GM19468 (cell line): ENCODE results near the gene SPI1.
"Not testable (repeated sequence)": the region's sequence is repeated elsewhere in the genome, so short reads cannot be mapped to it uniquely, and the experiment has no call there.

Experiments
- ATAC-seq: cut with Tn5 transposase; IDR thresholded peaks from one replicate; pipeline ENCODE4 v1.9.1; 2021; ENCODE audit warnings: mild to moderate bottlenecking, moderate library complexity, moderate number of reproducible peaks; ENCODE audit not compliant: unreplicated experiment; ENCODE audit errors: extremely low read depth

Gene SPI1

DNA sequence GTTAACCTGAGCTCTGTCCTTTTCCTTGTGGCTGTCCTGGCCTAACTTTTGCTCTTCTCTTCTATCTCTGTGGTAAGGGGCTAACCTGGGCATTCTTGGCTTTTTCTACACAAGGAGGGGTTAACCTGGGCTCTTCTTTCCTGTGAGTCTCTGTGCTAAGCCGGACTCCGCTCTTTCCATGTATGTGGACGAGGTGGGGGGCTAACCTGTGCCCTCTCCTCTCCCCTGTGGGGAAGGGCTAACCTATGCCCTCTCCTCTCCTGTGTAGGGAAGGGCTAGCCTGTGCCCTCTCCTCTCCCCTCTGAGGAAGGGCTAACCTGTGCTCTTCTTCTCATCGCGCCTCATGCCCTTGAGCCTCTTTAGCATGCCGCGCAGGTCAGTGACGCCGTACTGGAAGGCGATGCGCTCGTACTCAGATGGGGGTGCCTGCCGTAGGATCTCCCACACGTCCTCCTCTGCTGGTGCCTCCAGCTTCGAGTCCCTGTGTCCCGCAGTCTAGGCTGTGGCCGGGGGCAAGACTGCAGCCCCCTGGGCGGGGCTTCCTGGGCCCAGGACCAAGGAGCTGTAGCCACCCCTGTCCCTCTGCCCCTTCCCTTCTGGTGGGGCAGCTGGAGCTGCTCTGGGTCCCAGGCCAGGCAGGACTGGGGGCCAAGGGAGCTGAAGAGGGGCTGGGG, 32.3 kb downstream of the SPI1 start:
- ATAC-seq: no peak

DNA sequence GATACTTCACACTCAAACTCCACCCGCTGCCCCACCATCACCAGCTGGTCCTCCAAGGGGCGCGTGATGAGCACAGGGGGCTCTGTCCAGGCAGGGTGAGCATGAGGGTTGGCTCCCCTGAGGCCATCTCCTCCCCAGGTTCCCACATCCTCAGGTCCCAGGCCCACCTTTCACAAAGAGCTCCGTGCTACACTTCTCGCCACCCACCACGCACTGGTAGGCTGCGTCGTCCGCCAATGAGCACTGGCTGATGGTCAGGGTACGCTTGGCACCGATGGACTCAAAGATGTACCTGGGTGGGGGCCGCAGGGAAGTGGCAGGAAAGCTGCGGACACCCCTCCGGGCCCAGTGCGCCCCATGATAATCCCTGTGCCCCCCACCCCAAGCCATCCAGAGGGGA, 35.5 kb downstream of the SPI1 start:
- no peak for ATAC-seq

- ATAC-seq: no peak
Observed at GRCh38 chr11:47342036-47342803, 36.1 kb downstream of the SPI1 start.

DNA sequence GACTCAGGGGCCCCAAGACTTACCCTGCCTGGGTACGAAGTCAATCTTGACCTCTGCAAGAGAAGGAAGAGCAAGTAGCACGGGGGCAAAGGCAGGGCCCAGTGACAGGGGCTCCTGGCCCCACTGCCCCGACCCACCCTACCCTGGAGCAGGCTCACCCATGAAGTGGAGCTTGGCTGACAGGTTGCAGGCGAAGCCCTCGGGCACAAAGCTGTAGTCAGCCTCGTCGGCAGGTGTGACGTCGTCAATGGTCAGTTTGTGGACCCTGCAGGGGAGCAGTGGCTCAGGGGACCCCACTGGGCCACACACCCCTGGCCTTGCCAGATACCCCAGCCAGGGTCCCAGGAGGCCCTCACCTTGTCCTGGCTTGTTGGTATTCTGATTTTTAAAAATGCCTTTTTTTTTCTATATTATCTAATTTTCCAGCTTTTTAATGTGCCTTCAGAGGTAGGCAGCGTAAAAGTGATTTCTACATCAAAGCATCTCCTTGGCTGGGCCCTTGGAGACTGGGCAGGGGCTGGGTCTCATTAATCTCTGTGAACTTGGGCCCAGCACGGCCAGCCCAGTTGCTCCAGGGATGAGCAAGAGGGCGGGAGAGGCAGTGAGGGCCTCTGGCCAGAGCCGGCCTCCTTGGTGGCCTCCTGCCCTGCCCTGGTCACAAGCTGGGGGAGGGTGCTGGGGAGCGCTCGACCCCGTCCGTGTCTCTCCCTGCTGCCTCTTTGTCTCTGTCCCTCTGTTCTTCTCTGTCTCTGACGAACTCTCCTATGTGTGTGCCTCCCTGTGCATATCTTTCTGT, 37.2 kb downstream of the SPI1 start:
- no peak for ATAC-seq

DNA sequence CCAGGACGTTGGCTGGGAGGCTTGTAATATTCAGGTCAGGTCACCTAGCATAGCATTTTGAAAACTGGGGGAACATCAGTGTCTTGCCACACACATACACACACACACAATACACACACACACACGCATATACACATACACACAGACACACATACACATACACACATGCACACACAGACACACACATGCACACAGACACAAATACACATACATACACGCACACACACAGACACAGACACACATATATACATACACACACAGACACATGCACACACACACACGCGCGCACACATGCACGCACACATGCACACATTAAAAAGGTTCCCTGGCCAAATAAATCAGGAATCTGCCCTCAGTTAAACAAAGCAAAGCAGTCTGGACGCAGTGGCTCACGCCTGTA, 38.3 kb downstream of the SPI1 start:
- ATAC-seq: no peak

DNA sequence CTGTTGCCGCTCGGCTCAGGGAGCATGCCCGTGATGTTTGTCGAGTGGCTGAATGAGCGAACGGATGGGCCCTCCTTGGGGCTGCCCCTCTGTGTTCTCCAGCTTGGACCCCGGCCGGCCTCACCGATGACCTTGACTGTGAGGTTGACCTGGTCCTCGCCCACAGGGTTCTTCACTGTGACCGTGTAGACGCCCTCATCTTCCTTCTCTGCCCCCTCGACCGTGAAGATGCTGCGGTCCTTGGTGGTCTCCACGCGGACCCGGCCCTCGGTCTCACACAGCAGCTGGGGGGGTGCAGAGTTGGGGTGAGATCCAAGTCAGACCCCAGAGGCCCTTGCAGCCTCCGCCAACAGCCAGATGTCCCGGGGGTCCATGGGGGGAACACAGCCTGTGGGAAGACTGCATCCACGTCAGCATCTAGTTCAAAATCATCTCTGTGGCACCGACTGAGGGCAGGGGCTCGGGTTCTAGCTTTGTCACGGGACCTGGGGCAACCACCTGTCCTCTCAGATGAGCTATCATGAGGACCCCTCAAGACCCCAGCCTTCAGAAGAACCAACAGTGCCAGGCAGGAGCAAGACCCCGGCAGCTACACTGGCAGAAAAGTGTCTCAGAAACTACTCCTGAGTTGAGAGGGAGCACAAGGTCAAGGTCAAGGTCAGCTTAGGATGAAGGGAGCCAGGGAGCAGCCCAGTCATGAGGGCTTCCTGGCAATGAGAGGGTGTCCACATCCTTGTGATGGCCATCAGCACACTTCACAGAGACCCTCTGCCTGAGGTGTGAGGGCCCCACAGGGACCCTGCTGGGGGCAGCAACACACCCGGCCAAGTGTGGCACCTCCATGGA, 39.7 kb downstream of the SPI1 start:
- ATAC-seq: no peak

- ATAC-seq: no peak
Observed at GRCh38 chr11:47337229-47337924, 41.0 kb downstream of the SPI1 start.

- no peak for ATAC-seq
Observed at GRCh38 chr11:47336595-47336994, 41.8 kb downstream of the SPI1 start.

DNA sequence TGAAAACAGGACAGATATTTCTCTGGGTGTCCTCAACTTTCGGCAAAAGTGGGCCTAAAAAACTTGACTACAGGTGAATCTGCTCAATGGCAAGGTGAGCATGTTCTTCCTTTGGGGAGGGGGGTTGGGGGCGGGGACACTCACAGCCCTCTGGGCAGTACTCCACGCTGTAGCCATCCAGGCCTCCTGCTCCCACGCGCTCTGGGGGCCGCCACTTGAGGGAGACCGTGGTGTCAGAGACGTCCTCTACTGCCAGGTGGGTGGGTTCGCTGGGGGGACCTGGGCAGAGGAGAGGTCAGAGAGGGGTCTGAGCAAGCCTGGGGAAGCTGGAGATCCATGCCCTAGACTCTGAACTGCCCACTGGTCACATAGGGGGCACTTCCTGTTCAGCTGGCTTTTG, 42.6 kb downstream of the SPI1 start:
- no peak for ATAC-seq

DNA sequence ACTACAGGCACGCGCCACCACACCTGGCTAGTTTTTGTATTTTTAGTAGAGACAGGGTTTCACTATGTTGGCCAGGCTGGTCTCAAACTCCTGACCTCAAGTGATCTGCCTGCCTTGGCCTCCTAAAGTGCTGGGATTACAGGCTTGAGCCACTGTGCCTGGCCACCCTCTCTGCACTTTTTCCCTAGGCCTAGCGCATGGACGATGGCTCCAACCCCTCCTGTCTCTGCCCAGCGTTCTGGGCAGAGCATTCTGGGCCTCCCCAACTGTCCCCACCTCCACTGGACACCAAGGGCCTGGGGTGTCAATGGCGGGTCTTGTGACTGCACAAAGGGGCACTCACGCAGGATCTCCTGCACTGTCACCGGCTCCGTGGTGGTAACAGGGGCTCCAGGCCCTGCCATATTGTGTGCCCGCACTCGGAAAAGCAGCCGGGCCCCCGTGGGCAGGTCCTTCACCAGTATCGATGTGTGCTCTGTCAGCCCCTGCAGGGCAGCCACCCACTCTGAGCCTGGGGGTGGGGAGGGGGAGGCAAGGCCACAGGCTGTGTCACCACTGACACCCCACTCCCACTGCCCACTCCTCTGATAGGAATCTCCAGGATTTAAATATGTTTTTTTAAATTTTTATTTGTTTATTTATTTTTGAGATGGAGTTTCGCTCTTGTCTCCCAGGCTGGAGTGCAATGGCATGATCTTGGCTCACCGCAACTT, 43.5 kb downstream of the SPI1 start:
- ATAC-seq: not testable (repeated sequence)

- ATAC-seq: no peak
Observed at GRCh38 chr11:47333886-47334443, 44.4 kb downstream of the SPI1 start.

GRCh38 chr11:47333526-47333845, 44.9 kb downstream of the SPI1 start:
- ATAC-seq: no peak

- no peak for ATAC-seq
Observed at GRCh38 chr11:47332791-47333525, 45.4 kb downstream of the SPI1 start.

- no peak for ATAC-seq
Observed at GRCh38 chr11:47332303-47332711, 46.0 kb downstream of the SPI1 start.

GRCh38 chr11:47331454-47332302, 46.7 kb downstream of the SPI1 start:
- no peak for ATAC-seq

DNA sequence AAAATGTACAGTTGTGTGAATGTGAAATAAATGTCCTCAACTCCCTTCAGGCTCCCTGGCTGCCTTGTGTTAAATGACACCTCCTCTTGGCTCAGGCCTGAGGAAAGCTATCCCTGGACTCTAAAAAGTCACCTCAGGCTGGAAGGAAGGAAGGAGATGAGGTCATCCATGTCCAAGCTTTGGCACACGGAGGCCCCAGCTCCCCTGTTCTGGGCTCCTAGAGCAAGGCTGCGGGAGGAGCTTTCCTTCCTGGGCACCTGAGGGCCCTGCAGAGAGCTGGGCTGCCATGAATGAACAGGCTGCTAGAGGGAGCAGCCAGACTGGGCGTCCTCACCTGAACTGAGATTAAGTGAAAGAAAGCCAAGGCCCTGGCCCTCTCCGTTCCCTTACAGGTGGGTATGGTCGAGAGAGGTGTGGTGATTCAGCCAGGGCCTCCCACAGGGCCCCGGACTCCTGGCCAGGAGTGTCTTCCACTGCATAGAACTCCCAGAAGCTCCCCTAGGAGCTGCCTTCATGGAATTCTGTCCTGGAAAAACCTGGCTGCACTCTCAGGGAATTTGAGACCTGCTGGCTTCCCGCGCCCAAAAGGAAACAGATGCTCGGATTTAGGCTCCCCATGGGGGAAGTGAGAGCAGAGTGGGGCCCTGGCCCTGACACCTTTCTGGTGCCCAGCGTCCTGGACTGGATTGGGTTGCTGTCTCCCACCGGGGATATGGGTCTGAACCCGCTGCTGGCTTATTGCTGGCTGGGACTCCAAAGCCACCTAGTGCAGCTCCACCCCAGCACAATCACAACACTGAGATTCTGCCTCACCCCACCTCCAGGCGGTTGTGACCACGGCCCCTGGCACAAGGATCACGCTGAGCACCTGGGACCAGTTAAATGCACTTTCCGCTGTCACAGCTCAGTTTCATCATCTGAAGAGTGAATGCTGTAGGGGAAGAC, 48.1 kb downstream of the SPI1 start:
- ATAC-seq: no peak
